B cell (primary cell): ENCODE data around the gene RNF207.

Experiments used
- EZH2 ChIP-seq: IDR thresholded peaks from 2 replicates; pipeline ENCODE4 v1.6.1; 2012; ENCODE audit warnings: borderline replicate concordance, low read depth, mild to moderate bottlenecking, moderate library complexity, low read length; ENCODE audit not compliant: insufficient read depth, poor library complexity, severe bottlenecking
- TF ChIP-seq, protein P1 (sequence below): fragments of 200-600 bp; IDR thresholded peaks from one replicate; pipeline ENCODE4 v1.8.0; 2022; ENCODE audit warnings: antibody characterized with exemption, mild to moderate bottlenecking

DNA sequence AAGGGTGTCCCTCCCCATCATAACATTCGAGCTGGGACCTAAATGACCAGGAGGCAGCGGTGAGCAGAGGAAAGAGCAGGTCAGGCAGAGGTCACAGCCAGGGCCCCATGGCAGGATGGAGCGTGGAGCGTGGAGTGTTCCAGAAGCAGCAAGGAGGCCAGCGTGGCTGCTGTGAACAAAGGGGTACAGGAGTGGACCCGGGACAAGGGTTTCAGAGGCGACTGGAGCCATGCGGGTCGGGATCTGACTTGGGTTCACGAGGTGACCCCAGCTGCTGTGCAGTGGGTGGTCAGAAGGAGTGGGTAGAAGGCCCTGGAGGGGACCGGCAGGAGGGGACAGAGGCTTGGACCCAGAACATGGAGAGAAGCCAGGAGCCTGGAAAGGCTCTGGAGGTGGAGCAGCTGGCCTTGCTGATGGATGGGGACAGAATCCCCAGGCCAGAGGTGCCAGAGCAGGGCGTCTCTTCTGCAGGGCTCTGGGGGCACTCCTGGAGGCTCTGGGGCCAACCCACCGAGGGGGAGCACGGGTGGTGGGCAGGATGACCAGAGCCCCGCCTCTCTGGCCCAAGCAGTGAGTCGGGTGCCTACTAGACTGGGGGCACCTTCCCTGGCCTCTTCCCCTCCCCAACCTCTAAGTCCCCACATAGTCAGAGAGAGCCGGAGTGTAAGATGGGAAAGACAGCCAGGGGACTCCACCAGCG lies 28.1 kb upstream of the RNF207 start:
- TF ChIP-seq, protein P1, sequence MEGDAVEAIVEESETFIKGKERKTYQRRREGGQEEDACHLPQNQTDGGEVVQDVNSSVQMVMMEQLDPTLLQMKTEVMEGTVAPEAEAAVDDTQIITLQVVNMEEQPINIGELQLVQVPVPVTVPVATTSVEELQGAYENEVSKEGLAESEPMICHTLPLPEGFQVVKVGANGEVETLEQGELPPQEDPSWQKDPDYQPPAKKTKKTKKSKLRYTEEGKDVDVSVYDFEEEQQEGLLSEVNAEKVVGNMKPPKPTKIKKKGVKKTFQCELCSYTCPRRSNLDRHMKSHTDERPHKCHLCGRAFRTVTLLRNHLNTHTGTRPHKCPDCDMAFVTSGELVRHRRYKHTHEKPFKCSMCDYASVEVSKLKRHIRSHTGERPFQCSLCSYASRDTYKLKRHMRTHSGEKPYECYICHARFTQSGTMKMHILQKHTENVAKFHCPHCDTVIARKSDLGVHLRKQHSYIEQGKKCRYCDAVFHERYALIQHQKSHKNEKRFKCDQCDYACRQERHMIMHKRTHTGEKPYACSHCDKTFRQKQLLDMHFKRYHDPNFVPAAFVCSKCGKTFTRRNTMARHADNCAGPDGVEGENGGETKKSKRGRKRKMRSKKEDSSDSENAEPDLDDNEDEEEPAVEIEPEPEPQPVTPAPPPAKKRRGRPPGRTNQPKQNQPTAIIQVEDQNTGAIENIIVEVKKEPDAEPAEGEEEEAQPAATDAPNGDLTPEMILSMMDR = no peak
- TF ChIP-seq EZH2 = no peak
